Caco-2 (cell line): ENCODE data around the gene NDUFA9. TPM values are rescaled to one million over a fixed set of nuclear protein-coding genes. Genes with fewer than 3 reads are reported as not detected.
A peak's percentile ranks its signal among the peaks of the same experiment; 100 is the strongest.

Experiments
- BruUV-seq: library from RNA; stranded (reverse); fragments of 400-500 nt; replicated peaks from 2 replicates; lab custom pipeline; 2021; lab: Mats Ljungman, UMichigan
- CTCF ChIA-PET: fragments of 300-600 bp; sonication (Branson Sonifier 250); formaldehyde crosslinking; loops from one replicate; lab custom pipeline; 2022; ENCODE audit warnings: antibody characterized with exemption; lab: Charles Lee
- POLR2A ChIA-PET: fragments of 300-600 bp; sonication (Branson Sonifier 250); formaldehyde crosslinking; loops from one replicate; lab custom pipeline; 2022; ENCODE audit warnings: antibody characterized with exemption; lab: Charles Lee
- DNase-seq, 2 experiments: peaks; one replicate each; pipeline versions ENCODE4 v3.0.0 to v3.0.0-alpha.2; 2020 to 2022
- H3K27me3 ChIP-seq: replicated peaks from 2 replicates; pipeline ENCODE4 v1.6.0; 2011; ENCODE audit warnings: low read length; ENCODE audit not compliant: control insufficient read depth, insufficient read depth
- H3K36me3 ChIP-seq: 2 replicates; pipeline ENCODE4 v1.5.1; 2011; ENCODE audit warnings: low read length; ENCODE audit not compliant: control insufficient read depth, insufficient read depth
- H3K4me1 ChIP-seq: fragments of 250-450 bp; sonication (Bioruptor Pico); 2 replicates; pipeline ENCODE4 v1.5.1; 2020; ENCODE audit warnings: mild to moderate bottlenecking
- H3K4me3 ChIP-seq: 2 replicates; pipeline ENCODE4 v1.5.1; 2011; ENCODE audit warnings: low read depth, mild to moderate bottlenecking, control low read depth, low read length
- H3K9me3 ChIP-seq: fragments of 250-450 bp; sonication (Bioruptor Pico); 2 replicates; pipeline ENCODE4 v1.5.1; 2020; ENCODE audit warnings: mild to moderate bottlenecking, moderate library complexity
- H3K27ac Mint-ChIP-seq: one replicate; pipeline ENCODE4 v1.8.0; 2022; ENCODE audit warnings: mixed read lengths; ENCODE audit not compliant: unreplicated experiment
- H3K27me3 Mint-ChIP-seq: one replicate; pipeline ENCODE4 v1.8.0; 2022; ENCODE audit warnings: mixed read lengths; ENCODE audit not compliant: insufficient read depth, unreplicated experiment
- H3K36me3 Mint-ChIP-seq: one replicate; pipeline ENCODE4 v1.8.0; 2022; ENCODE audit warnings: mild to moderate bottlenecking, mixed read lengths; ENCODE audit not compliant: insufficient read depth, unreplicated experiment
- H3K4me1 Mint-ChIP-seq: one replicate; pipeline ENCODE4 v1.8.0; 2022; ENCODE audit warnings: low read depth, mixed read lengths; ENCODE audit not compliant: unreplicated experiment
- H3K4me3 Mint-ChIP-seq: one replicate; pipeline ENCODE4 v1.8.0; 2022; ENCODE audit warnings: mild to moderate bottlenecking, moderate library complexity, mixed read lengths; ENCODE audit not compliant: unreplicated experiment
- H3K9me3 Mint-ChIP-seq: one replicate; pipeline ENCODE4 v1.8.0; 2022; ENCODE audit warnings: mixed read lengths; ENCODE audit not compliant: unreplicated experiment
- intact Hi-C: fragments of 100-400 bp; cut with micrococcal nuclease; formaldehyde crosslinking; loops from one replicate; pipeline ENCODE4 v1.10.0; 2022; ENCODE audit not compliant: unreplicated experiment
- total RNA-seq: library from RNA; stranded (reverse); gene quantifications from 2 replicates; pipeline ENCODE4 v1.2.3, GENCODE V29; 2022
- TF ChIP-seq, protein P1 (sequence below), 2 experiments: fragments of 200-600 bp in 1 of 2; IDR thresholded peaks; 1 replicate in 1 of 2; 2 replicates in 1 of 2; pipeline versions ENCODE4 v1.5.1 to v1.8.0; 2011 to 2022; ENCODE audit warnings: antibody characterized with exemption in 1 of 2, control low read depth in 1 of 2, inconsistent platforms in 1 of 2, low read depth in 1 of 2, low read length in 1 of 2, mild to moderate bottlenecking in 1 of 2, moderate library complexity in 1 of 2; ENCODE audit not compliant: insufficient read depth in 1 of 2, severe bottlenecking in 1 of 2, unreplicated experiment in 1 of 2

Gene NDUFA9
- total RNA-seq, 1 experiment from 2014 or later: 263 TPM

DNA sequence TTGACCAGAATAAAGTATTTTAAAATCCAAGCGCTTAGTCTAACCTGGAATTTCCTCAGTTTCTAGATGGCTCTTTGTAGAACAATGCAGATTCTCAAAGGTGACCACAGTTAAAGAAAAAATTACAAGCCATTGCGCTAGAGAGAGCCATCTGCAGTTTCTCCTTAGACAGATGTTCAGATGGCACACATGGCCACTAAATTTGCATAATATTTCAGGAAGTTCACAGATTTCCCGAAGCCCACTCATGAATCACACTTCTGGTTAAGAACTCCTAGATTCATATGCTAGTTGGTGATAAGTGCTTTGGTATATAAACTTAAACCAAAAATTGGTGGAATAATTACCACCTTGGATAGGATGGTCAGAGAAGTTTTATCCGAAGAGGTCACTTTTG lies 812 bp upstream of the NDUFA9 start:
- Histone ChIP-seq H3K9me3 (no peaks in the 10 kb centered on the region), H3K4me3 (peak overlapping the region; percentile 46), H3K27me3 (no peaks in the 10 kb centered on the region), H3K4me1 (peaks cover 7% of the 10 kb centered on the region), H3K36me3 (no peaks in the 10 kb centered on the region)
- Mint-ChIP-seq H3K36me3 (peaks cover 9% of the 10 kb centered on the region), H3K27me3 (peaks cover 6% of the 10 kb centered on the region), H3K27ac (peak overlapping the region; percentile 95), H3K4me1 (peaks cover 13% of the 10 kb centered on the region), H3K4me3 (peak overlapping the region; percentile 98), H3K9me3 (no peaks in the 10 kb centered on the region)
- no peak for DNase-seq
- BruUV-seq: no TSS peak
- POLR2A ChIA-PET: interaction anchor here (0.5 to 1.0 kb wide), 3 partner anchors 11 to 86 kb away, joined by 3 to 6 read pairs (median 3); partner anchors contain the start of gene DYRK4
- CTCF ChIA-PET: interaction anchor here (1.1 to 1.3 kb wide), 2 partner anchors 44 to 371 kb away, joined by 3 to 4 read pairs; no protein-coding TSS in a partner anchor
- intact Hi-C loops: loop anchor here (2.0 kb wide), 2 partner anchors 41 to 69 kb away; no protein-coding TSS in a partner anchor
- TF ChIP-seq, protein P1, sequence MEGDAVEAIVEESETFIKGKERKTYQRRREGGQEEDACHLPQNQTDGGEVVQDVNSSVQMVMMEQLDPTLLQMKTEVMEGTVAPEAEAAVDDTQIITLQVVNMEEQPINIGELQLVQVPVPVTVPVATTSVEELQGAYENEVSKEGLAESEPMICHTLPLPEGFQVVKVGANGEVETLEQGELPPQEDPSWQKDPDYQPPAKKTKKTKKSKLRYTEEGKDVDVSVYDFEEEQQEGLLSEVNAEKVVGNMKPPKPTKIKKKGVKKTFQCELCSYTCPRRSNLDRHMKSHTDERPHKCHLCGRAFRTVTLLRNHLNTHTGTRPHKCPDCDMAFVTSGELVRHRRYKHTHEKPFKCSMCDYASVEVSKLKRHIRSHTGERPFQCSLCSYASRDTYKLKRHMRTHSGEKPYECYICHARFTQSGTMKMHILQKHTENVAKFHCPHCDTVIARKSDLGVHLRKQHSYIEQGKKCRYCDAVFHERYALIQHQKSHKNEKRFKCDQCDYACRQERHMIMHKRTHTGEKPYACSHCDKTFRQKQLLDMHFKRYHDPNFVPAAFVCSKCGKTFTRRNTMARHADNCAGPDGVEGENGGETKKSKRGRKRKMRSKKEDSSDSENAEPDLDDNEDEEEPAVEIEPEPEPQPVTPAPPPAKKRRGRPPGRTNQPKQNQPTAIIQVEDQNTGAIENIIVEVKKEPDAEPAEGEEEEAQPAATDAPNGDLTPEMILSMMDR (IDR thresholded peaks at IDR 0.05; ENCODE audit: insufficient read depth in 1 of 2, low read depth in 1 of 2, low read length in 1 of 2, severe bottlenecking in 1 of 2, unreplicated experiment in 1 of 2): no peak

DNA sequence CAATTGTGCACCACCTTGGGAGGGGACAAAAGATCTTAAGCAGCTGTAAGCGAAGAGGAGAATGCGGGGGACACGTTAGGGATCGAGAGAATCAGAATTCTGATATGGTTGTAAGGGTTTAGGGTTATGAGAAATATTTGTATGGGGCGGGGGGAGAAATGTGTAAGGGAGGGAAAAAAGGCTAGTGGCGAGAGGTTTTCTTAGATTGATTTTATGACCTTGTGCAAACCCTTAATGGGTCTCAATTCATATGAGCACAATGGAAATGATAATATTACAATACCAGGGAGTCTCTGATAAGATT lies 396 bp downstream of the NDUFA9 start:
- Histone ChIP-seq H3K4me3 (peak overlapping the region; percentile 46), H3K27me3 (no peaks in the 10 kb centered on the region), H3K36me3 (no peaks in the 10 kb centered on the region), H3K4me1 (peaks cover 7% of the 10 kb centered on the region), H3K9me3 (no peaks in the 10 kb centered on the region)
- intact Hi-C loops: loop anchor here (2.0 kb wide), 2 partner anchors 43 to 71 kb away; no protein-coding TSS in a partner anchor
- Mint-ChIP-seq H3K27me3 (no peaks in the 10 kb centered on the region), H3K4me3 (peak overlapping the region; percentile 98), H3K4me1 (peaks cover 13% of the 10 kb centered on the region), H3K27ac (peak overlapping the region; percentile 95), H3K36me3 (peaks cover 9% of the 10 kb centered on the region), H3K9me3 (no peaks in the 10 kb centered on the region)
- TF ChIP-seq, protein P1 (IDR thresholded peaks at IDR 0.05; ENCODE audit: insufficient read depth in 1 of 2, low read depth in 1 of 2, low read length in 1 of 2, severe bottlenecking in 1 of 2, unreplicated experiment in 1 of 2): no peak
- no TSS peak for BruUV-seq
- ChIA-PET POLR2A (interaction anchor here (1.0 kb wide), 1 partner anchor 42 kb away, joined by 6 read pairs; no protein-coding TSS in a partner anchor), CTCF (interaction anchor here (1.1 kb wide), 1 partner anchor 372 kb away, joined by 3 read pairs; no protein-coding TSS in a partner anchor)
- no peak for DNase-seq

DNA sequence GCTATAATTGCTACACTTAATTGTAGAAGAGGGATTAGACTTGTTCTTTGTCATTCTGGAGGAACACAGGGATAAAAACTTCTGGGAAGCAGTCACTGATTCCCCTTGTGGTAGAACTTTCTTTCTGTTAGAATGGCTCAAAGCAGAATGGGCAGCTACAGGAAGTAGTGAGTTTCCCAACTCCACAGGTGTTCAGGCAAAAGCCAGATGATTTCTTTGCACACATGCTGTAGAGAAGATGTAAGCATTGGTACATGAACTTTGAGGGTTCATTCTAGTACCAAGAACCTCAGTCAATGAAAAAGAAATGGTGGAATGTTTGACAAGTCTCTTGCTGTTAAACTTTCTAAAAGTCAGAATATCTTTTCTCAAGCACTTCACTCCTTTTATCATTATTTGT lies 4.3 kb downstream of the NDUFA9 start:
- no peak overlapping the region for H3K4me3 ChIP-seq
- POLR2A ChIA-PET: no interaction called here

More for the DNA sequence above, 4.3 kb downstream of the NDUFA9 start:
- no peak overlapping the region for H3K27ac Mint-ChIP-seq
- no TSS peak for BruUV-seq
- H3K36me3 Mint-ChIP-seq: peaks cover 26% of the 10 kb centered on the region
- TF ChIP-seq, protein P1 (IDR thresholded peaks at IDR 0.05; ENCODE audit: insufficient read depth in 1 of 2, low read depth in 1 of 2, low read length in 1 of 2, severe bottlenecking in 1 of 2, unreplicated experiment in 1 of 2): no peak
- H3K4me1 Mint-ChIP-seq: peaks cover 13% of the 10 kb centered on the region
- no peaks in the 10 kb centered on the region for H3K9me3 Mint-ChIP-seq
- Histone ChIP-seq H3K9me3 (no peaks in the 10 kb centered on the region), H3K27me3 (no peaks in the 10 kb centered on the region), H3K36me3 (peaks cover 2% of the 10 kb centered on the region; the same call in 1 of the 2 replicates), H3K4me1 (no peaks in the 10 kb centered on the region)
- CTCF ChIA-PET: no interaction called here
- DNase-seq: no peak
- no peaks in the 10 kb centered on the region for H3K27me3 Mint-ChIP-seq
- intact Hi-C loops: no loop called here
- no peak overlapping the region for H3K4me3 Mint-ChIP-seq
